NCI-H146 treated with DMSO at 0.1 percent for 48 hours (cell line): Measurements from ENCODE around the gene FNDC3B.

ENCODE experiments used
- DNase-seq: peaks from one replicate; lab custom pipeline; 2025; ENCODE audit not compliant: unreplicated experiment; lab: John Stamatoyannopoulos, UW

FNDC3B gene

DNA sequence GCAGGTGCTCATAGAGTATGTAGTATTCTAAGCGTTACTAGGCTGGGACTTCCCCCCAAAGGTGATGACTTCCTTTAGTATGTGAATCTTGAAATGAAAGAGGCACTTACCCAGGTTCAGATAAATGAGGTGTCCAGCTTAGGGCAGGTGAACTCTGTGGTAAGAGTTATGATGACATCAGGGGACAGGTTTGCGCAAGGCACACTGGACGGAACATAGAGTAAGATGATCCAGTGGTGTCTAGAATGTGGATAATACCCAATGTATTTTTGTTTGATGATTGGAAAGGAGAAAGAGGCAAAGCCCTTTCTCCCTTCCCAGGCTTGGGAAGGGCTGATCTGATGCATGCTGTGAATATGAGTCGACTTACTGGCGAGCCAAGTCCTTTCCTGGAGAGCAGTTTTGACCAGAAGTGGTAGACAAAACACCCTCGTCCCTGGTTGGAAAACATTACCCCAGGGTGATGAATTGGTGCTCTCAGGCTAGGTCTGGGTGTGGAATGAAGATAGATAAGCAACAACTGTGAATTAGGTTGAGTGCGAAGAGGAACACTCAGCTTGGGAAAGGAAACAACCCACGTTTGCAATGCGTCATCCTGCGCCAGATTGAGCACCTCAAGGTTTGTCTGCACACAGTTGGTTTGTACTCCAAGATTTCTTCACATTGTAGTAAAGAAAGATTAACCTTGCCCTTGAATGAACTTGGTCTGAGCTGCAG, 284.7 kb downstream of the FNDC3B start:
- DNase-seq = no peak

DNA sequence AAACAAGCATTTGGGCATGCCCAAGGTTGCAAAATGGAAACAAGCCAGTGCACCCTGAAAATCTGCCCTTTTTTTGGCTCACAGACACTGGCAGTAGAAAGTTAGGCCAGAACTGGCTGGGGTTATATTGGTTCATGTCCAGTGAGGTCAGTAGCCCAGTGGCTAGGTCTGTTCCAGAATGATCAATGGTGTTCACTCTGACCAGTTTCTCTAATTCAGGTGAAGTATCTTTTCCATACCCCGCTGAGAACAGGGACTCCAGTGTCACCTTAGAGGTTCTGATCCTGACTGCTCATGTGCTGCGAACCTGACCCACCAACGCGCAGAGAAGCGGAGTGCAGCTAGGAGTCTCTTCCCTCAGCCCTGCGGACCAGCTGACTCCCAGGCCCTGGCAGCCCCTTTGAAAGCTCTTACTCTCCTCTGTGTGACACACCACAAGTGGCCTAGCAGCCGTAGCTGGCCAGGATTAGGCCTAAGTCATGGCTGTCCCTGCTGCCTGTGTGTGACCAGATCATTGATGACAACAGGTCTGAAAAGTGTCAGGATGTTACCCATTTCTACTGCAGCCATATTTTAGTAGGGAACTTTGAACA, 285.3 kb downstream of the FNDC3B start:
- no peak for DNase-seq

DNA sequence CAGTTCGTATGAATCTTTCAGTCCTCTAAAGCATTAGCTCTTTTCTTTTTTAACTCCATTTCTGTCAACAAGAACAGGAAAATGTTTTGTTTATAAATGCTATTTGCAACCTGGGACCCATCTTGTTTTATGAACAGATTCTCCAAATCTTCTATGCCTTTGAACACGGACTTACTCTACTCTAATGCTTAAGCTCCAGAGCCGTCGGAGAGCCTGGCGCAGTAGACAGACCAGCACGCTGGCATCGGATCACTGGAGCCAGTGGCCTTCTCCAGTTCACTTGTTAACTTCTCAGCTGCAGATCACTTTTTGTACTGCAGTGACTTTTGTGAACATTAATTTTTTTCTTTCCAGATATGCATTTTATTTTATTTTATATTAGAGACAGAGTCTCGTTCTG, 286.1 kb downstream of the FNDC3B start:
- no peak for DNase-seq

DNA sequence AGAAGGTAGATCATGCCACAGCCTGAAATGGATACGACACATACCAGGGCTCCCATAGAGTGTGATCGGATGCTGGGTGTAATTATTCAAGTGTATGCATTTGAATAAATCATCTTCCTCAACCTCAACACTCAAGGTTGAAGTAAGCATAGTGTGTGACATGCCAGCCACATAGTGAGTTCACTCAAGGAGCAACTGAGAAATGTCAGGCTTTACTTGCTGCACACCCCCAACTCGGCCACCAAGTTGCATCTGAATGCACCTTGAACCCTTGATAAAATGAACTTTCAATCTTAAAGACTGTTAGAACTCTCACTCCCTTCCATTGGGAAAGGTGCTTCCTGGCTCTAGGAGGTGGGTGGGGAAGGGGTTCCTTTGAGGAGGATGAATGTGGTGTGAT, 287.6 kb downstream of the FNDC3B start:
- no peak for DNase-seq

DNA sequence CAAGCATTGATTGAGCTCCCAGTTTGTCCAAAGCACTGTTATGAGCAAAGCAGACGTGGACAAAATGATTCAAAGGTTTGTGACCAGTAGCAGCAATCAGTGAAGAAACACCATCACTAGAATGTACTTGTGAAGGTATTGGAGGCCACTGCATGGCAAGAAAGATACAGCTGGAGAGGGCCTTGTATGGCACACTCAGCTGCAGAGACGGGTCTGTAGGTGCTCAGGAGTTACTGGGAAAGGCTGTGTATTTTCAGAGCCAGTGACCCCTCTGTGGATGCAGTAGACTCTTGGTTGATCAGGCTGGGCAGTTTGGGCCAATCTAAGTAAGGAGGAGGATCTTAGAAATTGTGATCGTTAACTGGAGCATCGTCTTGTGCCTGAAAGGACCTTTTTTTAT, 288.9 kb downstream of the FNDC3B start:
- DNase-seq = no peak

DNA sequence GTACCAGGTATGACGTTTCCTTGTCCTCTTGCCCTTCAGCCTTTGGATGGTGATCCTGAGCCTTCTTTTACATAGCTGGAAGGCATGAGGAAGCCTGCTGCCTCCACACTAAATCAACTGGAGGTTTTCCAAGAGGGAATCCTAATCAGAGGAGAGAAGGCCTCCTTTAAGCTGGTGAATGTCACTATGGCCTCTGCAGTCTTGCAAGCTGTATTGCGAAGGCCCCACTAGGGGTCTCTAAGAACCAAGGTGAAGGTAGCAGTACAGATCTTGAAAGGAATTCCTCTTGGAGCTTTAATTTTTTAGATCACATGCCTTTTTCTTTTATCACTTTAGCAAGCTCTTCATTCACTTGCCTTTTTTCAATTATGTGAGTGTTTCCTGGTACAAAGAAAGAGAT, 289.7 kb downstream of the FNDC3B start:
- no peak for DNase-seq

DNA sequence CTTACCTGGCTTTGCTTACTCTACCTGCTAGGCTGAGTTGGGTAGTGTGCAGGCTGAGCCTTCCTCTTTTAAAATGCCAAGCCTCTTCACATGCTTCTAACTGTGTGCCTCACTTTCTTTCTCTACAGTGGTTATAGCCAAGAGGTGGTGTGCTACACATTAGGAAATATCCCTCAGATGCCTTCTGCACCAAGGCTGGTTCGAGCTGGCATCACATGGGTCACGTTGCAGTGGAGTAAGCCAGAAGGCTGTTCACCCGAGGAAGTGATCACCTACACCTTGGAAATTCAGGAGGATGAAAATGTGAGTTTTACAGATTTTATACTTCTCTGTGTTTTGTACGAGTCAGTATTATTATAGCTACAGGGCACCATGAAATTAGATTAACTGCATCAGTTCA, 291.0 kb downstream of the FNDC3B start:
- DNase-seq = no peak

DNA sequence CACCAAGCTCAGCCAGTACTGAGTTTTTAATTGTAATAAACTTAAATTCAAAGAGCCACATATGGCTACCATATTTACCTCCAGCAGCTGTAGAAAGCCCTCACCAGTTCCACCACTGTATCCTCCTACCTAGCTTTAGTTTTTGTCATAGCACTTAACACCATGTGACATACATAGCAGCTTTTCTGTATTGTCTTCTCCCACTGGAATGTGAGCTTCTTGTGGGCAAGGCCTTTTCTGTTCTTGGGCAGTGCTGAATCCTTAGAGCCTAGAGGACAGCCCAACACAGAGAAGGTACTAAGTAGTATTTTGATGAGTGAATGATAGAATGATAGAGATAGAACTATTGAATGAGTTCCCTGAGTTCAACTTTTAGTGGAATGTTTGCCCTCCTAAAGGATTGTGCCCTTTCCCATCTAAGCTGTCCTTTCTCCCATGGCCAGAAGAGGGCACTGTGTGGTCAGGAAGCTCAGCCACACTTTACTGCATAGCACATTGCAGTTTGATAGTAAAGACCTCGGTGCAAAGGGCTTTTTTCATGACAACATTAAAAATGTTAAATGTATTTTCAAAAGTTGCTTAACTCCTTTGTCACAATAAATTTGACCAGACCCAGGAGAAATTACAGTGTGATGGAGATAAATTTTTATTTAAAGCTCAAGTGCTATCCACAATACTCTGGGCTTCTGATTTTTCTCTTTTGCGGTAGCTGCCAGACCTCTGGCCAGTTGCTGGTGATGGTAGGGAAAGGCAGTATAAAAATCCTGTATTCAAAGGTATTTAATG, 293.1 kb downstream of the FNDC3B start:
- peak; percentile 75 for DNase-seq

DNA sequence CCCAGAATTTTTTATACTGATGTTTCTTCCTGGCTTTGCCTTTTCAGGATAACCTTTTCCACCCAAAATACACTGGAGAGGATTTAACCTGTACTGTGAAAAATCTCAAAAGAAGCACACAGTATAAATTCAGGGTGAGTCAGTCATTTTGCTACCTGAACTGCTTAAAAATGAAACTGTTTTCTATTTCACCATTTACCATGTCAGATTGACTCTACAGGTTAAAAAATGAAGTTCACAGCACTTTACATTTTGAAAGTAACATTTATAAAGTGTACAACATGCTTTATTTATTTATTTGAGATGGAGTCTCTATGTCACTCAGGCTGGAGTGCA, 293.6 kb downstream of the FNDC3B start:
- no peak for DNase-seq

DNA sequence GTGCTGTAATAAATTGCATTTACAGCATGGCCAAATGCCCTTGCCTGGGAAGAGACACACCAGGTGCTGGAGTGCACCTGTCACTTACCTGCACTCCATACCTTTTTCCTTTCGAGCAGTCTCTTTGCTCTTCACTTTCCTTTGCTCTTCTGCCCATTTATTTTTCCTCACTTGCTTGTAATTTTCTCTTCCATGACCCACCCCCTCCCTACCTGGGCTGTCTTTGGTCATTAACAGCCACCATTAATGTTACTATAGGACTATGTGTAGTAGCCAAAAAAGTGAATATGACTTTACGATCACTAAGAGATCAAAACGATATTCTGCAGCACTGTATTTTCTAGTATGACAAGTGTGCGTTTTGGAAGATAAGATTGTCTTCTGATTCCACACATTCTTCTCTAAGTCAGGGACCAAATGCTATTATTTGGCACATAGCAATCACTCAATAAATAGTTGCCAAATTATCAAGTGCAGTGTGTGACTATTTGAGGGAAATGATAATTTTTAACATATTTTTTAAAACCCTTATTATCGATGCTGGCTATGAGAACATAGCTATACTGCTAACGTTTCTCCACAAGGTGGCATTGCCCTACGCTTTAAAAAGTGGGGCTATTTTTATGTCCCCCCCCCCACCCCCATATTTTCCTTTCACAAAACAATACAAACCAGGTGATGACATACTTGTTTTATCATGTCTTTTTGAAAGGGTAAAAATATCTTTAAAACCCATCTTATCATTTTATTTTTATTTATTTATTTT, 294.5 kb downstream of the FNDC3B start:
- no peak for DNase-seq

DNA sequence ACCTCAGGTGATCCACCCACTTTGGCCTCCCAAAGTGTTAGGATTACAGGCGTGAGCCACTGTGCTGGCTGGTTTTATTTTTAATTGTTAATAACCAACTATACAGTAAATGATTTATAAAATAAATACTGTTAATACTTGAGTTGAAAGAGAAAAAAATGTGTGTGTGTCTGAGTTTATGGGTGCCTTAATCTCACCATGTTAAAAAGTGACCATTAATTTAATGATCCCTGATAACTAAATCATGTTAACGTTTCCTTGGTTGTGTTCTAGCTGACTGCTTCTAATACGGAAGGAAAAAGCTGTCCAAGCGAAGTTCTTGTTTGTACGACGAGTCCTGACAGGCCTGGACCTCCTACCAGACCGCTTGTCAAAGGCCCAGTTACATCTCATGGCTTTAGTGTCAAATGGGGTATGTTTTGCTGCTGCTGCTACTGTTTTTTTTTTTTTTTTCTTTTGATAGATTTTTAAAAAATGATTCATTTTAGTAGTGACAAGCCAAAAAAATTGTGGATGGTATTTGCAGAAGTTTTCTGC, 295.4 kb downstream of the FNDC3B start:
- peak; percentile 42 for DNase-seq

DNA sequence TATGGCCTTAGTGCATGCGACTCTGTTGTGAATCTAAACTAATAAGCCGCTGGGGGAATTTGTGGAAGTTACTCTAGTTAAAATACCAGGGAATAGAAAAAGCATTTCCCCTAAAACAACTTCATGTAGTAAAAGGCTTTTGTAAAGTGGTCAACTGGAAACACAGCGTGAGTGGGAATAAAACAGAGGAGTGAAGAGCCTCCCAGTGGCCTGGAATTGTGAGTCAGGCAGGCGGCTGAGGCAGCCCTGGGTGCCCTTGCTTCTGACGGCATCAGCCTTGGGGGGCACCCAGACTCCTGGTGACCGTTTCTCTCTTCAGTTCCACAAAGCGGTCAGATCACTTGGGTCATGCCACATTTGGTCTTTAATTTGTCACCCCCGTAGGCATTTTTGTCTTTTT, 300.5 kb downstream of the FNDC3B start:
- DNase-seq = no peak

DNA sequence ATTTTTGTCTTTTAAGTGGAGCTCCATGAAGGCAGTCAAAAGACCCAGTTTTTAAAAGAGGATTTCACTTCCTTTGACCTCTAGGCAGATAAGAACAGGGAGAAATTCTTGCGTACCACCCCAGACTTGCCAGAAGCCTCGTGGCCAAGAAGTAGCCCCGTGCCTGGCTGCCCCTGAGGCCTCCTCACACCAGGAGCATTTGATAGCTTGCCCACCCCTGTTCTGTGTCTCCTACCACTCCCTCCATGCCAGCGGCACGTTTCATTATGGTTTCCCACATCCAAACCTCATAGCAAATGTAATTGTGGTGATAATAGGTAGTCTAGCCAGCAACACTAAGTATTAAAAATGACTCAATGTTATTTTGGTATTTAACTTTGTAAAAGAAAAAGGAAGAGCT, 301.2 kb downstream of the FNDC3B start:
- DNase-seq = no peak

DNA sequence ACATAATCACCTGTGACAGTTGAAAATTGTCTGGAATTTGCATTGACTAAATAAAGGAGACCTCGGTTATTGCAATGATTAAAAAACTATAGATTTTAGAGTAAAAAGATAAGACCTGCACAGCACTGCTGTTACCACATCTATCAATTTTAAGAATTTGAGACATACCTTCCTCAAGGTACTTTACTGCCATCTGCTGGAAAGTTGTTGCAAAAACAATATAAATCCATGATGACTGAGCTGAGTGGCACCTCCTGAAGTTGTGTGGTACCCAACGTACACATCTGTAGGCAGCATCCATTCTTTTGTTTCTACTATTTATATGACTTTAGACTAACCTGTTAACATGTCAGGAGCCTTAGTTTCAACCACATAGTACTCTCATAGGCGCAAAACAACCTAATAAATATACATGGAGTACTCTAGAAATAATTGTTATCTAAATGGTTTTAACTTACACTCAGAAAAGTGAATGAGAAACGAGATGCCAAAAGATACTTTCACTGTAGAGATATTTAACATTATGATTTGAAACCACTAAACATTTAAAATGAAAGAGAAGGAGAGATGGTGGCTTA, 302.2 kb downstream of the FNDC3B start:
- DNase-seq = peak; percentile 71

DNA sequence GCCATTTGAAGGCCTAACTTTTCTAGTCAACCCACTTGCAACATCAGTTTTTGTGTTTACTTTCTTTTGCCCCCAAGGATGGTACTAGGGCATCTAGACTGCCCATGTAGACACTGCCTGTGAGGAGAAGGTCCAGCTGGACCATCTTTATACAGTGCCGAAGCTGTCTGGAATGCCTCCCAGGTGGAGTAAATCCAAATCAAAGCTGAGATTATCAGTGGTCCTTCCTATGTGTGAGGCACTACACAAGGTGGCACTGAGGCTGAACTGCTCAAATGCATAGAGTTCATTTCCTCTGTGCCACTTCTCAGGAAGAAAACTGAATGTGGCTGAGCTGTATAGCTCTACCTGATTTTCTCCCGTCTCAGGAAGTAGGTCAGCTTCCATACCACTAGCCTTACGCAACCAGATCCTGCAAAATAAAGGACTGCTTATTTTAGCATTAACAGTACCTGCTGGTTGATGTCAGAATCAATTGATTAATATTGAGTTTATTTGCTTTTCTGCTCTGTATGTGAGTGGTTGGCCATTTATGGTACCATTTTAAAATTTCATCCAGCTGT, 302.8 kb downstream of the FNDC3B start:
- peak; percentile 29 for DNase-seq

DNA sequence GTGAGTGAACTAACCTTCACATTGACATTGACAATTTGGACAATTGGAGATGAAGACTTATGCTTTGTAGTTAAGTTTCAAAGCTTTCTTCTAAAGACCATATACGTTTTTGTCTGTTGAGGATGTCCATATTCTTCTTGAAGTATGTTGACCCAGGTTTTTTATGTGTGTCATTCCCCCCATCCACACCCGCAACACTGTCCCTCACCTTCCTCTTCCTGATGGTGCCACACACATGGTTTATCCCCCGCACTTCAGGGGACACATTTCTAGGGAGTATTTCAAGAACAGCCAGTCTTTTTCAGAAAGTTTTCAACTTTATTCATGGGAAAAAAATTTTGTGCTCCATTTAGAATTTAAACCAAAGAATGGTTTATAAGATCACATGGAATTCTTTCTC, 303.7 kb downstream of the FNDC3B start:
- DNase-seq = no peak

DNA sequence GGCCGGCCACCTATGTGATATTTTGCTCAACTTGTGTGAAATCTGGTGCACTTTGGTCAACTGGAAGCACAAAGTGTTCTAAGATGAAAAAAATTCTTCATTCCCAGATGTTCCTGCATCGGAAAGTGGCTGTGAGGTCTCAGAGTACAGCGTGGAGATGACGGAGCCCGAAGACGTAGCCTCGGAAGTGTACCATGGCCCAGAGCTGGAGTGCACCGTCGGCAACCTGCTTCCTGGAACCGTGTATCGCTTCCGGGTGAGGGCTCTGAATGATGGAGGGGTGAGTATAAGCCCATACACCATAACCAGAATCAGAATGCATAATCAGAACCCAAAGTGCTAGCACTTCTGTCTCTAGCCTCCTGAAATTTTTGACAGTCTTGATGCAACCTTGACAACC, 304.6 kb downstream of the FNDC3B start:
- DNase-seq = no peak

DNA sequence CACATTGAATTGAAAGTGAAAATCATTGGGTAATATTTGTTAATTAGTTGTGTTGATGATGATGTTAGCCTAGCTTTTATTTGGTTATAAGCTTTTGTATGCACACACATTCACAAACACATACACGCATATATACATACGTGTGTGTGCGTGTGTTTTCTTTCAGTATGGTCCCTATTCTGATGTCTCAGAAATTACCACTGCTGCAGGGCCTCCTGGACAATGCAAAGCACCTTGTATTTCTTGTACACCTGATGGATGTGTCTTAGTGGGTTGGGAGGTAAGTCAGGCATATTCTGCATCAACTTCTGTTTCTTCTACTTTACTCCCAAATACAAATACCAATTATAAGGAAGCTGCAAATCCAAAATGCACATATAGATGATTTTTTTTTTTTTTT, 306.8 kb downstream of the FNDC3B start:
- DNase-seq = no peak

DNA sequence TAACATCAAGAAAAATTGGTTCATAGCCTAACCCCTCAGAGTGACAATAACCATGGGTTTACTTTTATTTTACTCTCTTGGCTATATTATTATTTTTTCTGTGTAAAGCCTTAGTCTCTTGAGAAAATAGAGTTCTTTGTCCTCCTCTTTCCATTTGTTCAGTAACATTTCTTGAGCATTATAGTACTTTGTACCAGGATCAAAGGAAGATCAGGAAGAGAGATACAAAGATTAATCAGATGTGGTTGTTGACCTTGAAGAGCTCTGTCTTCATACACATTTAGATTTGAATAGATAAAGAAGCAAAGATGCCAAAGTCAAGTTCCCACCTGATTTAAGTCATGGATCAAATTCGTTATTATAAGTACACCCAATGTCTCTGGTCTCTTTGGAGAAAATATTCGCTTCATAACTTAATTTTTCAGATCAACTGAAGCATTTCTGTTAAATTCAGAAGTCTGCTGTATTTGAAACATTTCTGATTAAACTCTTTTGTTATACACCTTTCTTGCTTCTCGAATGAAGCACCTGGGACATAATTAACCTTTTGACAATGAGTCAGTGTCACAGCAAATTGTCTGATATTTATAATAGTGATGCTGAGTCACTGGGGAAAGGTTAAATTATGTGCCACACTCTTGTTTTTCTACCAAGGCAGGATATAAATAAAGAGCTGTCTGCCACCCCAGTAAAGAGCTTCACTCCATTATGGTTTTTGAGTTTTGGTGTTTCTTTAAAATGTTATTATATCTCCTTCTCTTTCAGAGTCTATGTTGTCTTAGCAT, 308.7 kb downstream of the FNDC3B start:
- peak; percentile 96 for DNase-seq

DNA sequence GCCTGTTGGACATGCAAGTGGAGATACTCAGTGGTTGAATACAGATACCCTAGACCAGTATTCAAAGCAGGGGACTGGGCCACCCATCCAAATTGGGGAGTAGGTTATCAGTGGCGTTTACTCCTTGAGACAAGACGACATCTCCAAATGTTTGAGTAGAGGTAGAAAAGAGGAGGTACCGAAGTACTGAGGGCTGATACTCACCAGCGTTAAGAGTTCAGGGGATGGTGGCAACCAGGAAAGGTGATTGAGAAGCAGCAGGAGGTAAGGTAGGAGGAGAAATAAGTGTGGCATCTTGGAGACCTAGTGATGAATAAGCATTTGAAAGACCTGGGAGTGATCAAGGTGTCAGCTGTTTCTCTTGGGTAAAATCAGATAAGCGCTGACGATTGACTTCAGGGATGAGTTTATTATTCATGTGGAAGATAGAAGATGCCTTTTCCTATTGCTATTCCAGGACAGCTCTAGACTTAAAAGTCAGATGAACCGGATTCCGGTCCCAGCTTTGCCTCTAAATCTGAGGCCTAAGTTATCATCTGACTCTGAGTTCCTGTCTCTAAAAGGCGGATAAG, 312.6 kb downstream of the FNDC3B start:
- DNase-seq = no peak
